ENCODE results near the gene FBXW4. TPM values are rescaled to one million over a fixed set of nuclear protein-coding genes. Genes with fewer than 3 reads are reported as not detected.

Gene FBXW4
- total and polyA plus RNA-seq, 2 experiments from 2014 or later, result 15.5 to 32.7 TPM

DNA sequence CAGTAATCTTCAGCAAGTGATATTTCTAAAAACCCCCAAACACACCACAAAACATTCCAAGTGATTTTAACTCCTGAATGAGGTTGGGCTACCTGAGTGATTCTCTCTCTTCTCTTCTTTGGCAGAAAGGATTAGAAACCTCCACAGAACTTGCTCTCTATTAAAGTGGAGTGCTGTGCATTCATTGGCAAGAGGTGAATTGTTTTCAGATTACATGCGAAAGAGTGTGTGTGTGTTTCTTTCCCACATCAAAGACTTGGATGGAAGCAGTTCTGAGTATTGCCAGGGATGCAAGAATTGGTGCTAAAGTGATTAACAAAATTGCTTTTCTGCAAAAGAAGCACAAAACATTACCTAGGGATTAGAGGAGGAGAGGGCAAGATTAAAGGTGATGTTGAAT lies 13.1 kb upstream of the FBXW4 start:
- Histone ChIP-seq H3K4me2 (no peak overlapping the region), H3K27ac (no peak overlapping the region), H3K9me3 (ENCODE audit: low read depth) (no peaks in the 10 kb centered on the region), H3K4me3 (no peak overlapping the region), H3K9me2 (replicated peaks; ENCODE audit: insufficient read depth) (no peaks in the 10 kb centered on the region), H3K4me1 (ENCODE audit: insufficient read depth) (no peaks in the 10 kb centered on the region), H2AFZ (no peak overlapping the region), H3K27me3 (peaks cover 2% of the 10 kb centered on the region), H4K20me1 (ENCODE audit: insufficient read depth, poor library complexity, severe bottlenecking) (no peaks in the 10 kb centered on the region), H3K79me2 (no peaks in the 10 kb centered on the region), H3K36me3 (replicated peaks; ENCODE audit: insufficient read depth, low read depth) (no peaks in the 10 kb centered on the region)
- WGBS (ENCODE audit: low lambda C conversion rate, missing lambda C conversion rate), result 33% methylated on average over 1 of the region's 1 CpG
- no peak for DNase-seq (ENCODE audit: low spot score)
- TF ChIP-seq, protein P1, sequence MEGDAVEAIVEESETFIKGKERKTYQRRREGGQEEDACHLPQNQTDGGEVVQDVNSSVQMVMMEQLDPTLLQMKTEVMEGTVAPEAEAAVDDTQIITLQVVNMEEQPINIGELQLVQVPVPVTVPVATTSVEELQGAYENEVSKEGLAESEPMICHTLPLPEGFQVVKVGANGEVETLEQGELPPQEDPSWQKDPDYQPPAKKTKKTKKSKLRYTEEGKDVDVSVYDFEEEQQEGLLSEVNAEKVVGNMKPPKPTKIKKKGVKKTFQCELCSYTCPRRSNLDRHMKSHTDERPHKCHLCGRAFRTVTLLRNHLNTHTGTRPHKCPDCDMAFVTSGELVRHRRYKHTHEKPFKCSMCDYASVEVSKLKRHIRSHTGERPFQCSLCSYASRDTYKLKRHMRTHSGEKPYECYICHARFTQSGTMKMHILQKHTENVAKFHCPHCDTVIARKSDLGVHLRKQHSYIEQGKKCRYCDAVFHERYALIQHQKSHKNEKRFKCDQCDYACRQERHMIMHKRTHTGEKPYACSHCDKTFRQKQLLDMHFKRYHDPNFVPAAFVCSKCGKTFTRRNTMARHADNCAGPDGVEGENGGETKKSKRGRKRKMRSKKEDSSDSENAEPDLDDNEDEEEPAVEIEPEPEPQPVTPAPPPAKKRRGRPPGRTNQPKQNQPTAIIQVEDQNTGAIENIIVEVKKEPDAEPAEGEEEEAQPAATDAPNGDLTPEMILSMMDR (IDR thresholded peaks at IDR 0.05; ENCODE audit: poor library complexity), result no peak
- TF ChIP-seq EZH2 (IDR thresholded peaks at IDR 0.05; ENCODE audit: borderline replicate concordance) (no peak), EZH2phosphoT487 (IDR thresholded peaks at IDR 0.05; ENCODE audit: low read depth, severe bottlenecking, unreplicated experiment) (no peak)

DNA sequence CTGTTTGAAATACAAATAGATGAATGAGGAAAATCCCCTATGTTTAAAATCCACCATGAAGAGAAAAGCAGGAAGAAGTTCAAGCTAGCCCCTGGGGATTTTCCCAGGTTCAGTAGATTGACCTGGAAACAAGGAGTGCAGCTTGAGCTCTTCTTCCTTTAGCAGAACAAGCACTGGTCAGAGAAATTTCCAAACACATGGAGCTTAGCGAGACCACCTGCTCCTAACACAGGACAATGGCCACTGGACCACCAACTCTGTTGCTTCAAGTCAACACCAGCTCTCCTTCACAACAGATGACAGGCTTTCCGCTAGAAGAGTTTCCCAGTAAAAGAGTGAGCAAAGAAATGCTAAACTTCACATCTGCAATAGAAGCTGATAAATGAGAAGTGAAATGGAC lies 9.4 kb upstream of the FBXW4 start:
- no peak overlapping the region for H3K4me3 ChIP-seq
- WGBS (ENCODE audit: low lambda C conversion rate, missing lambda C conversion rate), result 92% methylated on average over 2 of the region's 2 CpGs
- TF ChIP-seq, protein P1 (IDR thresholded peaks at IDR 0.05; ENCODE audit: poor library complexity), result no peak
- no peak for TF ChIP-seq EZH2phosphoT487 (IDR thresholded peaks at IDR 0.05; ENCODE audit: low read depth, severe bottlenecking, unreplicated experiment)
- no peak for TF ChIP-seq EZH2 (IDR thresholded peaks at IDR 0.05; ENCODE audit: borderline replicate concordance)

DNA sequence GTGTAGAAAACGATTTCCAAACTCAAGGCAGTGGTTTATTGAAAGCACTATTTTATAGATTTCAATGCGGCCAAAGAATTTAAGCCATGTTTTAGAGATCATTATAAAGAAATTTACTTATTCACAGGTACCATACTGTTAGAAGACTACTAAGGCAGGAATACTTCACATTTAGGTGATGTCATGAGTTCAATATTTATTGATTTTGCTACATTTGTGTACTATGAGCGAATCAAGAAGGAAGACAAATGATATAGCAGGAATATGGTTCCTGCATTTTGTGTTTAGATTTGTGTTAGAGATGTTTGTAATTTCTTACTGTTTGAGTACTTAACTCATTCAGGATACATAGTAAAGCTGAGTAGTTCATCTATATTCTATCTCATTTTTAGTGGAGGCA lies 1.7 kb upstream of the FBXW4 start:
- DNase-seq (ENCODE audit: low spot score), result no peak
- no peaks in the 10 kb centered on the region for H3K36me3 ChIP-seq (replicated peaks; ENCODE audit: insufficient read depth, low read depth)
- H3K79me2 ChIP-seq, result peaks cover 38% of the 10 kb centered on the region
- no peak overlapping the region for H2AFZ ChIP-seq
- no peak overlapping the region for H3K4me2 ChIP-seq
- peaks cover 5% of the 10 kb centered on the region for H4K20me1 ChIP-seq (ENCODE audit: insufficient read depth, poor library complexity, severe bottlenecking)
- H3K9me2 ChIP-seq (replicated peaks; ENCODE audit: insufficient read depth), result no peaks in the 10 kb centered on the region
- H3K27me3 ChIP-seq, result no peaks in the 10 kb centered on the region
- no peak overlapping the region for H3K4me3 ChIP-seq
- no peak overlapping the region for H3K27ac ChIP-seq
- TF ChIP-seq, protein P1 (IDR thresholded peaks at IDR 0.05; ENCODE audit: poor library complexity), result no peak
- no peak for TF ChIP-seq EZH2phosphoT487 (IDR thresholded peaks at IDR 0.05; ENCODE audit: low read depth, severe bottlenecking, unreplicated experiment)
- TF ChIP-seq EZH2 (IDR thresholded peaks at IDR 0.05; ENCODE audit: borderline replicate concordance), result no peak
- H3K4me1 ChIP-seq (ENCODE audit: insufficient read depth), result peaks cover 19% of the 10 kb centered on the region
- 90% methylated on average over 3 of the region's 3 CpGs for WGBS (ENCODE audit: low lambda C conversion rate, missing lambda C conversion rate)
- H3K9me3 ChIP-seq (ENCODE audit: low read depth), result no peaks in the 10 kb centered on the region

More for the DNA sequence above, 9.4 kb upstream of the FBXW4 start:
- Histone ChIP-seq H3K4me1 (ENCODE audit: insufficient read depth) (no peaks in the 10 kb centered on the region), H4K20me1 (ENCODE audit: insufficient read depth, poor library complexity, severe bottlenecking) (no peaks in the 10 kb centered on the region), H2AFZ (no peak overlapping the region), H3K9me2 (replicated peaks; ENCODE audit: insufficient read depth) (no peaks in the 10 kb centered on the region), H3K79me2 (no peaks in the 10 kb centered on the region), H3K36me3 (replicated peaks; ENCODE audit: insufficient read depth, low read depth) (no peaks in the 10 kb centered on the region), H3K27ac (no peak overlapping the region), H3K4me2 (no peak overlapping the region), H3K9me3 (ENCODE audit: low read depth) (no peaks in the 10 kb centered on the region), H3K27me3 (peaks cover 2% of the 10 kb centered on the region)
- no peak for DNase-seq (ENCODE audit: low spot score)

Data from hepatocyte (in vitro differentiated cells).